RWPE2 (cell line): Measurements from ENCODE around the gene PSMD1.
A peak's percentile ranks its signal among the peaks of the same experiment; 100 is the strongest.

Experiments used
- ATAC-seq: fragments of 200-7000 bp; cut with Tn5 transposase; 3 replicates; pipeline ENCODE4 v1.9.1; 2021; ENCODE audit warnings: low read depth
- DNase-seq: peaks from one replicate; pipeline ENCODE4 v3.0.0-alpha.2; 2020; ENCODE audit warnings: low spot score
- H3K27ac ChIP-seq: fragments of 450-650 bp; 2 replicates; pipeline ENCODE4 v1.5.1; 2017; ENCODE audit warnings: mild to moderate bottlenecking; ENCODE audit not compliant: poor library complexity, severe bottlenecking
- H3K27me3 ChIP-seq: fragments of 250-450 bp; sonication (Bioruptor Pico); 2 replicates; pipeline ENCODE4 v1.5.1; 2021; ENCODE audit warnings: mild to moderate bottlenecking, moderate library complexity; ENCODE audit not compliant: insufficient read depth, poor library complexity, severe bottlenecking
- H3K36me3 ChIP-seq: fragments of 250-450 bp; sonication (Bioruptor Pico); 2 replicates; pipeline ENCODE4 v1.5.1; 2020; ENCODE audit warnings: low read depth, mild to moderate bottlenecking, moderate library complexity
- H3K4me1 ChIP-seq: fragments of 250-450 bp; sonication (Bioruptor Pico); 2 replicates; pipeline ENCODE4 v1.5.1; 2021; ENCODE audit warnings: mild to moderate bottlenecking, moderate library complexity; ENCODE audit not compliant: insufficient read depth, poor library complexity, severe bottlenecking
- H3K4me3 ChIP-seq: fragments of 250-450 bp; sonication (Bioruptor Pico); 2 replicates; pipeline ENCODE4 v1.5.1; 2021; ENCODE audit warnings: mild to moderate bottlenecking, moderate library complexity; ENCODE audit not compliant: severe bottlenecking
- H3K9me3 ChIP-seq: fragments of 250-450 bp; sonication (Bioruptor Pico); 2 replicates; pipeline ENCODE4 v1.5.1; 2021; ENCODE audit warnings: mild to moderate bottlenecking, moderate library complexity; ENCODE audit not compliant: severe bottlenecking
- CTCF ChIP-seq: fragments of 450-650 bp; IDR thresholded peaks from one replicate; pipeline ENCODE4 v1.5.1; 2017; ENCODE audit warnings: mild to moderate bottlenecking, moderate library complexity; ENCODE audit not compliant: poor library complexity, severe bottlenecking

Gene PSMD1

GRCh38 chr2:231037202-231037730 is 19.4 kb upstream of the PSMD1 start, which contains the start of gene C2orf72:
C2orf72 (plus strand) TSS chr2:231037523; CDS start chr2:231037566, 43 bp downstream.
- Histone ChIP-seq H3K4me3 (peak within 1 kb of the TSS; percentile 48), H3K27ac (no peak within 1 kb of the TSS), H3K27me3 (peaks cover 28% of the 10 kb centered on the region), H3K4me1 (no peaks in the 10 kb centered on the region), H3K36me3 (no peaks in the 10 kb centered on the region), H3K9me3 (no peaks in the 10 kb centered on the region)
- ATAC-seq (peak; percentile 40), DNase-seq (no peak)
- no peak for TF ChIP-seq CTCF

GRCh38 chr2:231037731-231038482 is 18.8 kb upstream of the PSMD1 start:
- TF ChIP-seq CTCF: peak; percentile 23
- Histone ChIP-seq H3K4me1 (no peaks in the 10 kb centered on the region), H3K27ac (no peak overlapping the region), H3K36me3 (no peaks in the 10 kb centered on the region), H3K4me3 (peak overlapping the region; percentile 48), H3K9me3 (no peaks in the 10 kb centered on the region), H3K27me3 (peaks cover 28% of the 10 kb centered on the region)
- DNase-seq (no peak), ATAC-seq (peak; percentile 35; the same call in 2 of the 3 replicates)

GRCh38 chr2:231038483-231039293 is 18.0 kb upstream of the PSMD1 start:
- H3K4me3 ChIP-seq: peak overlapping the region; percentile 48
- ATAC-seq (no peak), DNase-seq (no peak)
- no peak for TF ChIP-seq CTCF
- H3K36me3 ChIP-seq: no peaks in the 10 kb centered on the region
- no peaks in the 10 kb centered on the region for H3K4me1 ChIP-seq
- H3K27ac ChIP-seq: no peak overlapping the region
- H3K9me3 ChIP-seq: no peaks in the 10 kb centered on the region
- H3K27me3 ChIP-seq: peaks cover 28% of the 10 kb centered on the region

- Histone ChIP-seq H3K27ac (no peak overlapping the region), H3K27me3 (peaks cover 28% of the 10 kb centered on the region), H3K36me3 (no peaks in the 10 kb centered on the region), H3K4me1 (no peaks in the 10 kb centered on the region), H3K4me3 (no peak overlapping the region), H3K9me3 (no peaks in the 10 kb centered on the region)
- TF ChIP-seq CTCF: no peak
- no peak for DNase-seq
- no peak for ATAC-seq
Measured at GRCh38 chr2:231039294-231039664, 17.4 kb upstream of the PSMD1 start.
